ENCODE measurements around the gene ASXL2.

Gene ASXL2

DNA sequence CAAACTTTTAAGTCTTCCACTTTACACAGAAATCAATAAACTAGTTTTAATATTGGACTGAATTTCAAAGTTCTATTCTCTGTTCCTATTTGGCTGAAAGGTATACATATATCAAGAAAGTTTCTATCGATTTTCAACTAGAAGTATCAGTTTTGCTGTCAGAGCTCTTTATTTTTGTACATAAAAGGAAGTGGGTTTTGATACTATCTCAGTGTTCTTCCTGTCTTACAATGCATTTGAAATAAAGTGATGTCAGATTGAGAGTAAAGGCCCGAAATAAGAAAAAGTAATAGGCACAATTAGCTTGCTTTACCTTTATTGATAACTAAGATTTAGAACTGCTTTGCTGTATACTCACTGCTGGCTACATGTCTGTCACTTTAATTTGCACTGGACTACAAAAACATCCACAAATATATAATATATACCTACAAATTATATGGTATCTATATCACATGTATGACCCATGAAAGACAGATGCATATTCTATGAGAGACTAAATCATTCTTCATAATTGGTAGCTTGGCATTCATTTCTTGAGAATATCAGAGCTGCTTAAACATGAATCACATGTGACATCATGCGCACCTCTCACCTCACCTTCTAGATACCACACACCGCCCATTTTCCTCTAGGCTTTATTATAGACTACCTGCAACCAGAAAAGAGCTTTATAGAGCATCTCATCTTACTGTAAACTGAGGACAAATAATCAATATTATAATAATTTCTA is 83.6 kb downstream of the ASXL2 start:
- DNase-seq, result no peak

DNA sequence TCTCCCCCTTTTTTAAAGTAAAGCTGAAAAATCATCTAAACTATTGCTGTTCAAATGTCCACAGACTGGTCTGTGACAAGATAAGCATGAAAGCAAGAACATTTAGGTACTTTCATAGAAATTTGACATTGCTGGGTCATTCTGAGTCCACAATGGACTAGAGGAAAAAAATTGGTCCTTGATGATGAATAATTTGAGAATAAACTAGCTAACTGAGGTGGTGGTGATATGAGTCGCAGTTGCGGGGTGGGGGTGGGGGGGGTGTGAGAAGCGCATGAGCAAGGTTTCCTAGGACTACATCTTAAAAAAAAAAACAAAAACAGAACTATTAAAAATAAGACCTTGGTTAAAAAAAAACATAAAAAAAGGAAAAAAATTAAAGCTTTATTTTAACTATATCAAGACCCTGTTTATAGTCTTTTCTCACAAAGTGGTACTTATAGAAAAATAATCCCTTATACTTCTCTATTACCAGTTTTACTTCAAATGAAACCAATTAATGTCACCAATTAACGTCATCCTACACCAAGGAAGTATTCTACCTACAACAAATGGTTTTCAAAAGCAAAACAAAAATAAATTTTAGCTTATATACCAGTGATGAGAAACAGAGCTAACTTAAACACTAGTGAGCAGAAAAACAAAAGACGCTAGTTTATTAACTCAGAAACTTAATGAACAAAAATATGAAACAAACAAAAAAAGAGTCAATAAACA is 88.1 kb downstream of the ASXL2 start:
- no peak for DNase-seq

- DNase-seq, result no peak
These were observed 89.8 kb downstream of the ASXL2 start for GRCh38 chr2:25788457-25788856.

DNA sequence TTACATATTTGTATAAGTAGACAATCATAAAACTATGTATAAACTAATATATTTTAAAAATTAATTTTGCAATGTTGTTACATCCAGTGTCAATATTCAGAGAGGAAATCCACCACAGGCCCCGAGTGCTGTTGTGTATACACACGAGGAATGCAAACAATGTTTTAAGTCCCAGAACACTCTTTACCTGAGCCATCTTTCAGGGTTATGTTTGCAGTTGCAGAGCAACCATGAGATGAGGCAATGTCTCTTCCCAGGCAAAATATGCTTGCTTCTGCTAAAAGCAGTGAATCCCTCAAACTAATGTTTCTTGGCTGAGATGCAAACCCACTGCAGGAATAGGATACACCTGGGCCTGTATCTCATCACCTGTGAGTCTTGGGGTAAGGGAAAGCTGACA is 91.3 kb downstream of the ASXL2 start:
- no peak for DNase-seq

GRCh38 chr2:25784404-25784803 is 93.9 kb downstream of the ASXL2 start:
- no peak for DNase-seq

- DNase-seq, result no peak
These were observed 101.2 kb downstream of the ASXL2 start for GRCh38 chr2:25777077-25777476.

GRCh38 chr2:25772078-25772477 is 106.2 kb downstream of the ASXL2 start:
- DNase-seq, result no peak

DNA sequence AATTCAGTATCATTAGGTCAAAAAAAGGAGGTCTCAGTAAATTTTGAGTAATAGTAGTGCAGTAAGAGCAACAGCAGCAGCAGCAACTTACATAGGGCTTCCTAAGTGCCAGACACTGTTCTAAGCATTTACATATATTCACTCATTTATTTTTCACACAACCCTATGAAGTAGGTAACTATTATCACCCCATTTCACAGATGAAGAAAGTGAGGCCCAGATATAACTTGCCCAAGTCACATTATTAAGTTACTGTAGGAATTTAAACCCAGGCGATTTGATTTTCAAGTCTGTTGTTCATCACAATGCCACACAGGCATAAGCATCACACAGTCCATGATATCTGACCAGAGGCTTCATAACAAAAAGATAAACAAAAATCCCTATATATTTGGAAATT is 114.7 kb downstream of the ASXL2 start:
- DNase-seq, result no peak

DNA sequence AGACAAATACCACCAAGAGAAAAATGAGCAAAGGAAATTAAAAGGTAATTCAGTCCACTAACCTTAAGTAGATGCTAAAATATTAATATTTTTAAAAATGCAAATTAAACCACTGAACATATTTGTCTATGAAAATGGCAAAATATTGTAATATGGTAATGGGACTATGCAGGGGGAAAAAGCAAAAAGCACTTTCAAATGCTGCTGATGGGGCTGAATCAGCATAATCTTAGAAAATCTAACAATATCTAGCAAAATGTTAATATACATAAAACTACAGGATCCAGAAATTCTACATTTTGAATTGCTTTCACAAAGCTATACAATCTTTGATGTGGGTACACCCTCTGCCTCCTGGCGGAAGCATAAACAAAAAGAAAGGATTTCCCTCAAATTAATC is 118.0 kb downstream of the ASXL2 start:
- no peak for DNase-seq

DNA sequence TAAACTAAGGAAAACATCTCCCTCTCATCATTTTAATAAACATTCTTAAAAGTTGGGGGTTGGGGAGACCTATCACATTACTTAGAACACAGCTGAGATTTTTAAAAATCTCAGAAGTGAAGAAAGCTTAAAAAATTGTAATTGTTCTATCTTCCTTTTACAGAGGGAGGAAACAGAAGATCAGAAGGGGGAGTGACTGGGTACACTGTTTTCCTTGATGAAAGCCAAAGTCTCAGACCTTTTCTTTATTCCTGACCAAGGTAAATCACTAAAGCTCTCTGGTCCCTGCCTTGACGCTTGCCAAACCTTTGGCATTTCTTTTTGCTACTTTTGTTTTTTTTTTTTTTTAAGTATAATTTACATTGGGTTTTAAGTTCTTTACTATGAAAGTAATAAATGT is 119.9 kb downstream of the ASXL2 start:
- no peak for DNase-seq

GRCh38 chr2:25757906-25758305 is 120.4 kb downstream of the ASXL2 start:
- DNase-seq, result no peak

GRCh38 chr2:25756536-25756935 is 121.8 kb downstream of the ASXL2 start:
- DNase-seq, result no peak

DNA sequence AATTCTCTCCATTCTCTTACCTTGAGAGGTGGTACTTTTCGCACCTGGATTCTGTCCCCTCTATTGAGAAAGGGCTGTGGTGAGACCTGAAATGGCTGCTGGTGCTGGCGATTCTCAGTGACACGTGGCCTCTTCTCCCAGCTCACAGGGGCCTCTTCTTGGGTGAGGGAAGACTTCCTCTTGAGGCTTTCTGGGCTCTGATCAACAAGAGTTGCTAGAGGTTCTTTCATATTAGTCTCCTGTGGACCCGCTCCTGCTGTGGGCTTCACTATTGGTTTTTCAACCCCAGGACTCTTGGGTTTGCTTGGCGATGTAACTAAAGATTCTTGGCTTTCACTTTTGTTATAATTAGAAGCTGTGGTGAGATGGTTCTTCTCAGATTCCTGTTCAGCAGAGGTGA is 128.6 kb downstream of the ASXL2 start:
- DNase-seq, result no peak

DNA sequence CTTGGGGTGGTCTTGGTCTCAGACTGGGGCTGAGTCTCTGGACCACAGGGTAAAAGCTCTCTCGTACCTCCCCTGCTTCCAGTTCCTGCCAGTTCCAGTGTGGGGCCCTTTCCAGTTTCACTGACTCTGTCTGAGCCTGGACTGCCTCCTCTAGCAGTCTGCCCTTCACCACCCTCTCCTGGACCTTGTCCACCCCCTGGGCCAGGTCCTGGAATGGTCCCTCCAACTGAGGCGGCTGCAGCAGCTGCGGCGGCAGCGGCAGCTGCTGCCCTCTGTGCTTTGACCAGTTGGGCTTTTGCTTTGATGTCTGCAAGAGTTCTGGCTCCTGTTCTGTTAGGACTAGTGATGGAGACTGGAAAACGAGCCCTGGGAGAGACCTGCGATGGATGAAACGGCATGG is 134.2 kb downstream of the ASXL2 start:
- DNase-seq, result no peak

DNA sequence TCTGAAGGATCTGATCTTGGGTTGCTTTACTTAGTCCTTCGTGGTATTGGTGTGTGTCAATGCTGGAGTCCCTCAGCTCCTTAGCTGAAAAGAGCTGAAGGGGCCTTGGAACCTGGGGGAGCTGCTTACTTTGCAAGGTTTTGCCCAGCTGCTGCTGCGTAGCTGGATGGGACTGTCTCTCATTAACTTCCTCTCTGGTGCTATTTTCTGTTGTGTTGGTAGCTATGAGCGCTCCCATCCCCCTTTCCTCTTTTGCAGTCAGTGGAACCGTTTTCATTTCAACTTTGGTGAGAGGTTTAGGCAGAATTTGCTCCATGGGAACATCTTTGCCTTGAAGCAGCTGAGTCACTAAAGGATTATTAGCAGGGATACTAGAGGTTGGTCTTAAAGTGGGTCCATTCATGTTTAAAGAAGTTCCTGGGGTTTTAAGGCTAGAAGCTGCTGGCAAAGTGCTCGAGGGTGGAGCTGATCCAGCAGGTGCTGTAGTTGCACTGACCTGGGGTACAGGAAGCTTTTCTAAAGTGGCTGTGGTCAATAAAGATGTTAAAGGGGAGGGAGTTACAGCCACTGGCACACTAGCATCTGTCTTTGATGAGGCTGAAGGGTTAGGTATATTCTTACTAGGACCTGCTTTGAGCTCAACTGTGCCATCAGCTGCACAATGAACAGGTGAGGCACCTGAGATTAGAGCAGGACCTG is 135.0 kb downstream of the ASXL2 start:
- no peak for DNase-seq

DNA sequence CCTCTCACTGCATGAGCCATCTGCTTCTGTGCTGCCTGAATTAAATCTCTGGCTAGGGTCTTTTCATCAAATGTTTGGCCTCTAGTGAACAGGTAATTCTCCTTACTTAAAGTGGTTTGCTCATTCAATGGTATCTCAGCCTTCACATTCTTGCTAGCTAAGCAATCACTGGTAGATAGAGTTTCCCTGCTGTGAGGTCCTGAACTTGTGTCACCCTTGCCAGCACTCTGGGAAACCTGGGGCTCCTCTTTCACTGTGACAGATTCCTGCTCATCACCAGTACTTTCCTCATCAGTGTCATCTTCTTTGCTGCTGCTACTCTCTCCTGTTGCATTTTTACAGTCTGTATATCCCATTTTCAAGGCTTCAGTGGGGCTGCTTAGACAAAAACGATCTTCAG is 135.8 kb downstream of the ASXL2 start:
- no peak for DNase-seq

DNA sequence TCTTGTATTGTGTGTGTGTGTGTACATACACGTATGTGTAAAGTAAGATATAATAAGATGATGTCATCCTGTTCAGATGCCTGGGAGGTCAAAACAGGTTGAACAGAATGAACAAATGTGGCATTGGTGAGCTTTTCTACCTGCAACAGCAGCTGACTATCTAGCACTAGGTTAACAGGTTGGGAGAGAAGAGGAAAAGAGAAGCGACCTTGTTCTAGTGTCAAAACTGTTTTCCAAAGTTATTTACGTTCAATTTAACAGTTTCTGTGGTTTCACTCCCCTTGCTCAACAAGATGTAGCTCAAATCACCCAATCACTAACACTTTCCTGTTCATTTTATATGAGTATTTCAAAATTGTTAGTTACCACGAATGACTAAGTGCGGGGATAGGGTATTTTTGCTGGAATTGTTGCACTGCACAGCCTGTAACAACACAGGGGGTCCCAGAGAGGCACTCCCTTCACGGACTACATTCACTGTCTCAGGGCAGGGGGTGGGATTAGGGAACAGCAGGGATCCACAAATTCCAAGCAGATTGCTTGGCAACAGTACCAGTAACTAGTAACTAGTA is 137.4 kb downstream of the ASXL2 start:
- DNase-seq, result no peak

- DNase-seq, result no peak
These were observed 139.6 kb downstream of the ASXL2 start for GRCh38 chr2:25738383-25739343.

DNA sequence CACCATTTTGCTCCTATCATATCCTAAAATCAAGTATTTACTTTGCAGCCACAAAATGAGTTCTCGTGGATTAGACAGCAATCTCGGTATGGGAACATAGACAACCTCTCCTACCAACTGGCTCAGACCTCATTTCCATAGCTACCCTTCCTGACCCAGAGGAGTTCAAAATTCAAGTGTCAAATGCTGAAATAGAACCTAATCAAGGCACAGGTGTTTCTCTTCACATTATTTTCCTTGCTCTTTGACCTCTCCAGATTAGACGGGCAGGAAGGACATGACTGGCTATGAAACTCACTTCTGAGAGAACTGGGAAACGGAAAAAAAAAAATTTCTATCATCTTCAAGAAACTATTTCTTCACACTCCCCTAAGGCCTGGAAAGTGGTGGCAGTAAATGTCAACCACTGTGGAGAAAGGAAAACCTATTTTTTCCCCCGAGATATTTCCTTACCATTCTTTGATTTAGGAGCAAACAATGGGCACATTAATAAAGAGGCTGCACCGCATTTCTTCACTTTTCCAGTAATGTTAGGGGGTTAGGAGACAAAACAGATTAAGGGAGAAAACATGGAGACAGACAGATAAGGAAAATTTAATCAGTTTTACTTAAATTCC is 141.3 kb downstream of the ASXL2 start:
- no peak for DNase-seq

DNA sequence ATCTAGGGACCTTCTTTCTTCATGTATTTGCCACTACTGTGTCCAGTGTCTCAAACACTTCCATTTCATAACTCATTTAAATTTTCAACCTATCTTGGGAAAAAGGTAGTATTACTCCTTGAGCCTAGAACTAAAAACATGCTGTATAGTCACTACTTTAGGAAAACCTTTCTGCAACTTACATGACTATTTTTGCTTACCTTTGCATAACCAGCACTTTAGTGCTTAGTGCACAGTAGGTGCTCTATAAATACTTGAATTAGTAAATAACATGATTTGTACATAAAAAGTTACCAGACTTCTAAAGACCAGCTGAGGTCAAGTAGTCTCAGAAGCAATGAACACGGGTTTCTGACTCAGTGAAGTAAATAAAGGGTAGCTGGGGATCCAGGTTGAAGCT is 142.5 kb downstream of the ASXL2 start:
- DNase-seq, result no peak

DNA sequence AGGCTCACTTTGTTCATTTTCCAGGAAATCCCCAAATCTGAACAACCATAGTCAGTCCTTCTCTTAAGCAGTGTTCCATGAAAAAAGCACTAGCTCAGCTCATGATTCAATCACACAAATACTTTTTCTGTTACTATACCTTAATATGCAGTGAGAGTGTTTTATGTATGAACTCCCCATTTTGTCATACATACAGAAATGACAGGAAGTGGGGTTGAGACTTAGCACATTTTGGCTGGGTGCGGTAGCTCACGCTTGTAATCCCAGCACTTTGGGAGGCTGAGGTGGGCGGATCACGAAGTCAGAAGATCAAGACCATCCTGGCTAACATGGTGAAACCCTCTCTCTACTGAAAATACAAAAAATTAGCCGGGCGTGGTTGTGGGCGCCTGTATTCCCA is 149.7 kb downstream of the ASXL2 start:
- DNase-seq, result no peak

DNA sequence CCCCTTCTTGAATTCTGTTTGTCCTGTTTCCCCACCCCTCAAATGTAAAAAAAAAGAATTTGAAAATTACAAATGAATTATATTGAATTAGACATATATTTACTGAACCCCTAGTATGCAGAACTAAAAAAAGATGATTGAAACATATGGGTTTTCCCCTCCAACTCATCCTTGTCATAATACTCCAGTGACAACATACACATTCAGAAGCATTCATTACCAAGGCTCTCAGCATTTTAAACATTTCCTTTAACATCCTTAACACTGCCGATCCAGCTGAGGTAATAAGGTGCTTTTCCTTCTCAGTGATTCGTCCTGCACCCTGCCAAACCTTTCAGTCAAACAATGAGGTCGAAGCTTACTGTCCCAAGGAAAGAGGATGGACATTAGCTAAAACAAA is 151.8 kb downstream of the ASXL2 start:
- no peak for DNase-seq

Measured in stimulated activated CD4-positive, alpha-beta T cell treated with anti-CD3 and anti-CD28 coated beads, Interleukin-4, amount 100 ng/mL, for 1 hour (primary cell).